ENCODE results near the gene NT5DC4.
"Not testable (repeated sequence)": the region's sequence is repeated elsewhere in the genome, so short reads cannot be mapped to it uniquely, and the experiment has no call there.

NT5DC4 gene

GRCh38 chr2:112714331-112714730 is 6.5 kb upstream of the NT5DC4 start:
- no peak for TF ChIP-seq CTCF (IDR thresholded peaks at IDR 0.05; ENCODE audit: low read depth, low read length, missing control alignments)
- no peak for DNase-seq (ENCODE audit: low read depth)

GRCh38 chr2:112714836-112715631 is 5.8 kb upstream of the NT5DC4 start:
- TF ChIP-seq CTCF (IDR thresholded peaks at IDR 0.05; ENCODE audit: low read depth, low read length, missing control alignments): no peak
- H3K4me3 ChIP-seq (ENCODE audit: low read depth, low read length): no peak overlapping the region
- DNase-seq (ENCODE audit: low read depth): no peak

More at GRCh38 chr2:112714331-112714730, 6.5 kb upstream of the NT5DC4 start:
- H3K4me3 ChIP-seq (ENCODE audit: low read depth, low read length): no peak overlapping the region

- not testable (repeated sequence) for H3K4me3 ChIP-seq (ENCODE audit: low read depth, low read length); DNase-seq (ENCODE audit: low read depth)
Measured at GRCh38 chr2:112716094-112716493, 4.7 kb upstream of the NT5DC4 start.

GRCh38 chr2:112716826-112717352 is 3.9 kb upstream of the NT5DC4 start:
- DNase-seq (ENCODE audit: low read depth); H3K4me3 ChIP-seq (ENCODE audit: low read depth, low read length): not testable (repeated sequence)

GRCh38 chr2:112718863-112719370 is 1.9 kb upstream of the NT5DC4 start:
- no peak overlapping the region for H3K4me3 ChIP-seq (ENCODE audit: low read depth, low read length)
- no peak for DNase-seq (ENCODE audit: low read depth)
- no peak for TF ChIP-seq CTCF (IDR thresholded peaks at IDR 0.05; ENCODE audit: low read depth, low read length, missing control alignments)

- TF ChIP-seq CTCF (IDR thresholded peaks at IDR 0.05; ENCODE audit: low read depth, low read length, missing control alignments): no peak
- no peak for DNase-seq (ENCODE audit: low read depth)
- no peak overlapping the region for H3K4me3 ChIP-seq (ENCODE audit: low read depth, low read length)
Measured at GRCh38 chr2:112721819-112722522, 1.2 kb downstream of the NT5DC4 start.

GRCh38 chr2:112722816-112723546 is 2.2 kb downstream of the NT5DC4 start:
- H3K4me3 ChIP-seq (ENCODE audit: low read depth, low read length): no peak overlapping the region
- DNase-seq (ENCODE audit: low read depth): no peak
- no peak for TF ChIP-seq CTCF (IDR thresholded peaks at IDR 0.05; ENCODE audit: low read depth, low read length, missing control alignments)
